ENCODE measurements around the gene ELP4.

DNA sequence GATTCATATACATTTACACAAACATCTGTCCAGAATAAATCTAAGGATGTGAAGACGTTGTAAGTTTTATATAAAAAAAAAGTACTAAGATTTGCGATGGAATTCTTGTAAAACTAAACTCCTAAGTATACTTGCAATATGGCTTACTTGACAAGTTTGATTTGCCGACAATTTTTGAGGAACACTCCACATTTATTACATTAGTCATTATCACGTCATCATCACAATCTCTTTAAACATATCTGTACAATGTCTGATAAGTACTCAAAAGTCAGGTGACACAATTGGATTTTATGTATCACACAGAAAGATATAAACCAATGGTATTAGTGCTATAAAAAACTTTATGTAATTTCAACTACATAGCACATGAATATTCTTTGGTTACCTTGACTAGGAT lies 30.5 kb upstream of the ELP4 start:
- TF ChIP-seq, protein P1, sequence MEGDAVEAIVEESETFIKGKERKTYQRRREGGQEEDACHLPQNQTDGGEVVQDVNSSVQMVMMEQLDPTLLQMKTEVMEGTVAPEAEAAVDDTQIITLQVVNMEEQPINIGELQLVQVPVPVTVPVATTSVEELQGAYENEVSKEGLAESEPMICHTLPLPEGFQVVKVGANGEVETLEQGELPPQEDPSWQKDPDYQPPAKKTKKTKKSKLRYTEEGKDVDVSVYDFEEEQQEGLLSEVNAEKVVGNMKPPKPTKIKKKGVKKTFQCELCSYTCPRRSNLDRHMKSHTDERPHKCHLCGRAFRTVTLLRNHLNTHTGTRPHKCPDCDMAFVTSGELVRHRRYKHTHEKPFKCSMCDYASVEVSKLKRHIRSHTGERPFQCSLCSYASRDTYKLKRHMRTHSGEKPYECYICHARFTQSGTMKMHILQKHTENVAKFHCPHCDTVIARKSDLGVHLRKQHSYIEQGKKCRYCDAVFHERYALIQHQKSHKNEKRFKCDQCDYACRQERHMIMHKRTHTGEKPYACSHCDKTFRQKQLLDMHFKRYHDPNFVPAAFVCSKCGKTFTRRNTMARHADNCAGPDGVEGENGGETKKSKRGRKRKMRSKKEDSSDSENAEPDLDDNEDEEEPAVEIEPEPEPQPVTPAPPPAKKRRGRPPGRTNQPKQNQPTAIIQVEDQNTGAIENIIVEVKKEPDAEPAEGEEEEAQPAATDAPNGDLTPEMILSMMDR (conservative IDR thresholded peaks at IDR 0.05; ENCODE audit: low read depth, low read length), result no peak
- TF ChIP-seq EZH2 (IDR thresholded peaks at IDR 0.05; ENCODE audit: low read length, unreplicated experiment), result no peak
- no peak for TF ChIP-seq EZH2phosphoT487 (IDR thresholded peaks at IDR 0.05; ENCODE audit: borderline replicate concordance, low read length)

Data from PC-3 (cell line).